HS-5 (cell line): ENCODE measurements around the gene ATOX1.
"Not testable (repeated sequence)": the region's sequence is repeated elsewhere in the genome, so short reads cannot be mapped to it uniquely, and the experiment has no call there.

Experiments
- DNase-seq: peaks from one replicate; pipeline ENCODE4 v3.0.0-alpha.2; 2012; ENCODE audit warnings: low read depth

The ATOX1 gene

GRCh38 chr5:151733358-151734063, 24.9 kb downstream of the ATOX1 start:
- DNase-seq, result no peak

- DNase-seq, result no peak
Measured at GRCh38 chr5:151730381-151730780, 28.1 kb downstream of the ATOX1 start.

- not testable (repeated sequence) for DNase-seq
Measured at GRCh38 chr5:151729597-151729996, 28.8 kb downstream of the ATOX1 start.

GRCh38 chr5:151724360-151724759, 34.1 kb downstream of the ATOX1 start:
- DNase-seq, result no peak

GRCh38 chr5:151722546-151722945, 35.9 kb downstream of the ATOX1 start:
- no peak for DNase-seq

- DNase-seq, result no peak
Measured at GRCh38 chr5:151721812-151722391, 36.5 kb downstream of the ATOX1 start.

- DNase-seq, result no peak
Measured at GRCh38 chr5:151721087-151721646, 37.3 kb downstream of the ATOX1 start.

GRCh38 chr5:151720215-151720614, 38.2 kb downstream of the ATOX1 start:
- no peak for DNase-seq

- DNase-seq, result no peak
Measured at GRCh38 chr5:151719228-151720000, 39.0 kb downstream of the ATOX1 start.

- DNase-seq, result no peak
Measured at GRCh38 chr5:151718646-151719045, 39.8 kb downstream of the ATOX1 start.

- no peak for DNase-seq
Measured at GRCh38 chr5:151718153-151718552, 40.3 kb downstream of the ATOX1 start.

- DNase-seq, result no peak
Measured at GRCh38 chr5:151717416-151717815, 41.0 kb downstream of the ATOX1 start.

GRCh38 chr5:151709109-151709735, 49.2 kb downstream of the ATOX1 start:
- no peak for DNase-seq

- no peak for DNase-seq
Measured at GRCh38 chr5:151708126-151708525, 50.3 kb downstream of the ATOX1 start.

GRCh38 chr5:151707567-151707966, 50.9 kb downstream of the ATOX1 start:
- DNase-seq, result no peak

- DNase-seq, result no peak
Measured at GRCh38 chr5:151706906-151707305, 51.5 kb downstream of the ATOX1 start.

- no peak for DNase-seq
Measured at GRCh38 chr5:151703780-151704179, 54.7 kb downstream of the ATOX1 start.

- no peak for DNase-seq
Measured at GRCh38 chr5:151703227-151703626, 55.2 kb downstream of the ATOX1 start.

- no peak for DNase-seq
Measured at GRCh38 chr5:151700820-151701219, 57.6 kb downstream of the ATOX1 start.

- DNase-seq, result no peak
Measured at GRCh38 chr5:151700296-151700695, 58.1 kb downstream of the ATOX1 start.

- DNase-seq, result peak; percentile 90
Measured at GRCh38 chr5:151699071-151699901, 59.1 kb downstream of the ATOX1 start.
